Right atrium auricular region (tissue), 2 donors: ENCODE measurements around the gene B4GAT1. TPM values are rescaled to one million over a fixed set of nuclear protein-coding genes. Genes with fewer than 3 reads are reported as not detected.

ENCODE experiments used
- DNase-seq: peaks from one replicate; pipeline ENCODE4 v3.0.0-alpha.2; 2019; ENCODE audit warnings: low spot score
- H3K27ac ChIP-seq, 2 donors: fragments of 200-600 bp; sonication (generic); 1 replicate in 1 of 2; 2 replicates in 1 of 2; pipeline ENCODE4 v1.5.1; 2016 to 2019
- H3K27me3 ChIP-seq, 2 donors: fragments of 200-600 bp; sonication (generic); one replicate each; pipeline versions ENCODE4 v1.5.1 to v1.6.0; 2017 to 2019
- H3K36me3 ChIP-seq: fragments of 200-600 bp; sonication (generic); one replicate; pipeline ENCODE4 v1.5.1; 2016
- H3K4me1 ChIP-seq, 2 donors: fragments of 200-600 bp; sonication (generic); one replicate each; pipeline versions ENCODE4 v1.5.1 to v1.6.0; 2017 to 2019
- H3K4me3 ChIP-seq, 2 donors: fragments of 200-600 bp; sonication (generic); 1 replicate in 1 of 2; 2 replicates in 1 of 2; pipeline ENCODE4 v1.5.1; 2017 to 2019; ENCODE audit warnings: mild to moderate bottlenecking in 1 of 2, moderate library complexity in 1 of 2
- H3K9me3 ChIP-seq, 2 donors: fragments of 200-600 bp; sonication (generic); one replicate each; pipeline ENCODE4 v1.5.1; 2019
- CTCF ChIP-seq, 2 donors: fragments of 200-600 bp; sonication (generic); IDR thresholded peaks; one replicate each; pipeline ENCODE4 v1.5.1; 2019; ENCODE audit warnings: antibody characterized with exemption in 2 of 2
- total RNA-seq, 2 donors: library from RNA; depleted of rRNA; stranded (reverse); fragments of >200 nt; gene quantifications; one replicate each; pipeline ENCODE4 v1.1.0, GENCODE V29; 2016

B4GAT1 gene
- total RNA-seq, 2 donors from 2014 or later = 61.1 to 64.3 TPM

GRCh38 chr11:66333896-66334604, 13.4 kb downstream of the B4GAT1 start:
- no peak overlapping the region for H3K27ac ChIP-seq
- H3K4me1 ChIP-seq = peaks cover 0 to 26% of the 10 kb centered on the region in 2 donors
- H3K36me3 ChIP-seq = peaks cover 7% of the 10 kb centered on the region
- TF ChIP-seq CTCF (IDR thresholded peaks at IDR 0.05) = no peak
- DNase-seq = no peak
- no peaks in the 10 kb centered on the region for H3K27me3 ChIP-seq
- H3K4me3 ChIP-seq = no peak overlapping the region
- H3K9me3 ChIP-seq = no peaks in the 10 kb centered on the region

- Histone ChIP-seq H3K27me3 (no peaks in the 10 kb centered on the region), H3K4me3 (no peak overlapping the region), H3K36me3 (peaks cover 5% of the 10 kb centered on the region), H3K27ac (no peak overlapping the region), H3K4me1 (peaks cover 0 to 33% of the 10 kb centered on the region in 2 donors), H3K9me3 (no peaks in the 10 kb centered on the region)
- no peak for TF ChIP-seq CTCF (IDR thresholded peaks at IDR 0.05)
- DNase-seq = no peak
These were observed 14.1 kb downstream of the B4GAT1 start for GRCh38 chr11:66333220-66333877.

GRCh38 chr11:66332371-66333219, 14.8 kb downstream of the B4GAT1 start:
- peaks cover 0 to 41% of the 10 kb centered on the region in 2 donors for H3K4me1 ChIP-seq
- no peak overlapping the region for H3K27ac ChIP-seq
- no peaks in the 10 kb centered on the region for H3K27me3 ChIP-seq
- no peak for DNase-seq
- H3K36me3 ChIP-seq = peaks cover 4% of the 10 kb centered on the region
- no peaks in the 10 kb centered on the region for H3K9me3 ChIP-seq
- no peak for TF ChIP-seq CTCF (IDR thresholded peaks at IDR 0.05)
- no peak overlapping the region for H3K4me3 ChIP-seq

- Histone ChIP-seq H3K36me3 (no peaks in the 10 kb centered on the region), H3K27me3 (no peaks in the 10 kb centered on the region), H3K9me3 (no peaks in the 10 kb centered on the region), H3K27ac (no peak overlapping the region), H3K4me3 (no peak overlapping the region), H3K4me1 (peaks cover 4 to 46% of the 10 kb centered on the region in 2 donors)
- DNase-seq = no peak
- TF ChIP-seq CTCF (IDR thresholded peaks at IDR 0.05) = no peak
These were observed 15.7 kb downstream of the B4GAT1 start for GRCh38 chr11:66331542-66332370.

GRCh38 chr11:66330931-66331330, 16.5 kb downstream of the B4GAT1 start:
- Histone ChIP-seq H3K27me3 (no peaks in the 10 kb centered on the region), H3K9me3 (no peaks in the 10 kb centered on the region), H3K4me1 (peaks cover 4 to 46% of the 10 kb centered on the region in 2 donors), H3K4me3 (no peak overlapping the region), H3K36me3 (no peaks in the 10 kb centered on the region), H3K27ac (no peak overlapping the region)
- no peak for TF ChIP-seq CTCF (IDR thresholded peaks at IDR 0.05)
- no peak for DNase-seq
